Liver (tissue), 9 donors: ENCODE measurements around the gene PTK7. TPM values are rescaled to one million over a fixed set of nuclear protein-coding genes. Genes with fewer than 3 reads are reported as not detected.

Experiments used
- DNase-seq: peaks from one replicate; pipeline ENCODE4 v3.0.0-alpha.2; 2017; ENCODE audit warnings: low spot score
- H3K27ac ChIP-seq, 2 donors: one replicate each; pipeline ENCODE4 v1.7.0; 2013; ENCODE audit warnings: inconsistent platforms in 2 of 2, low read length in 2 of 2, control low read depth in 1 of 2, low read depth in 1 of 2, mild to moderate bottlenecking in 1 of 2
- H3K27me3 ChIP-seq, 4 donors: one replicate each; pipeline versions ENCODE4 v1.6.1 to v1.7.0; 2013; ENCODE audit warnings: low read length in 3 of 4, inconsistent platforms in 1 of 4, mild to moderate bottlenecking in 1 of 4, moderate library complexity in 1 of 4; ENCODE audit not compliant: control insufficient read depth in 4 of 4, insufficient read depth in 4 of 4
- H3K36me3 ChIP-seq, 4 donors: one replicate each; pipeline versions ENCODE4 v1.6.1 to v1.7.0; 2013; ENCODE audit warnings: low read length in 3 of 4, mild to moderate bottlenecking in 3 of 4, low read depth in 1 of 4, moderate library complexity in 1 of 4; ENCODE audit not compliant: control insufficient read depth in 4 of 4, insufficient read depth in 3 of 4
- H3K4me1 ChIP-seq, 4 donors: one replicate each; pipeline versions ENCODE4 v1.6.1 to v1.7.0; 2013; ENCODE audit warnings: low read length in 3 of 4, mild to moderate bottlenecking in 3 of 4, moderate library complexity in 1 of 4; ENCODE audit not compliant: control insufficient read depth in 4 of 4, insufficient read depth in 4 of 4
- H3K4me3 ChIP-seq, 3 donors: one replicate each; pipeline versions ENCODE4 v1.6.1 to v1.7.0; 2013; ENCODE audit warnings: low read length in 3 of 3, control low read depth in 1 of 3, low read depth in 1 of 3, mild to moderate bottlenecking in 1 of 3
- H3K9ac ChIP-seq, 2 donors: one replicate each; pipeline ENCODE4 v1.7.0; 2013; ENCODE audit warnings: low read length in 2 of 2, mild to moderate bottlenecking in 2 of 2, moderate library complexity in 2 of 2, control low read depth in 1 of 2, low read depth in 1 of 2
- H3K9me3 ChIP-seq, 4 donors: one replicate each; pipeline versions ENCODE4 v1.6.1 to v1.7.0; 2013; ENCODE audit warnings: low read length in 3 of 4; ENCODE audit not compliant: control insufficient read depth in 4 of 4
- ATF3 ChIP-seq: IDR thresholded peaks from 2 replicates; pipeline ENCODE4 v1.6.1; 2016; ENCODE audit warnings: antibody characterized with exemption
- EGR1 ChIP-seq, 2 donors: IDR thresholded peaks; 2 replicates each; pipeline ENCODE4 v1.6.1; 2016 to 2018; ENCODE audit warnings: antibody characterized with exemption in 2 of 2, low read depth in 2 of 2
- FOXA1 ChIP-seq: IDR thresholded peaks from 2 replicates; pipeline ENCODE4 v1.6.1; 2016; ENCODE audit warnings: antibody characterized with exemption
- FOXA2 ChIP-seq: IDR thresholded peaks from 2 replicates; pipeline ENCODE4 v1.6.1; 2016; ENCODE audit warnings: antibody characterized with exemption
- GABPA ChIP-seq, 2 donors: IDR thresholded peaks in 1 of 2; conservative IDR thresholded peaks in 1 of 2; 2 replicates each; pipeline ENCODE4 v1.6.1; 2016; ENCODE audit warnings: antibody characterized with exemption in 2 of 2, mild to moderate bottlenecking in 1 of 2, moderate library complexity in 1 of 2
- HNF4A ChIP-seq, 2 donors: conservative IDR thresholded peaks; 2 replicates each; pipeline ENCODE4 v1.6.1; 2016; ENCODE audit warnings: antibody characterized with exemption in 2 of 2, mild to moderate bottlenecking in 2 of 2
- HNF4G ChIP-seq: IDR thresholded peaks from 2 replicates; pipeline ENCODE4 v1.6.1; 2016; ENCODE audit warnings: antibody characterized with exemption
- JUND ChIP-seq, 2 donors: IDR thresholded peaks; 2 replicates each; pipeline ENCODE4 v1.6.1; 2016; ENCODE audit warnings: antibody characterized with exemption in 2 of 2
- NR2F2 ChIP-seq: IDR thresholded peaks from 2 replicates; pipeline ENCODE4 v1.6.1; 2016; ENCODE audit warnings: antibody characterized with exemption
- RAD21 ChIP-seq, 2 donors: IDR thresholded peaks; 2 replicates each; pipeline ENCODE4 v1.6.1; 2016; ENCODE audit warnings: antibody characterized with exemption in 2 of 2, mild to moderate bottlenecking in 2 of 2
- RXRA ChIP-seq, 2 donors: IDR thresholded peaks; 2 replicates each; pipeline ENCODE4 v1.6.1; 2017 to 2018; ENCODE audit warnings: antibody characterized with exemption in 2 of 2, mild to moderate bottlenecking in 1 of 2
- SP1 ChIP-seq: IDR thresholded peaks from 2 replicates; pipeline ENCODE4 v1.6.1; 2018; ENCODE audit warnings: antibody characterized with exemption, mild to moderate bottlenecking
- YY1 ChIP-seq: IDR thresholded peaks from 2 replicates; pipeline ENCODE4 v1.6.1; 2016; ENCODE audit warnings: antibody characterized with exemption, mild to moderate bottlenecking
- ZBTB33 ChIP-seq: IDR thresholded peaks from 2 replicates; pipeline ENCODE4 v1.6.1; 2016; ENCODE audit warnings: antibody characterized with exemption
- WGBS: extraction: QIAGEN DNeasy Blood & Tissue Kit; methylation state at CpG from one replicate; pipeline ENCODE4 v1.1.7; 2013; 5-methylcytosine and 5-hydroxymethylcytosine counted together
- polyA plus RNA-seq, 2 donors: library from polyadenylated mRNA; stranded (reverse) in 1 of 2; unstranded in 1 of 2; fragments of 200-250 nt in 1 of 2; fragments of >200 nt in 1 of 2; fragmentation: Nextera tagmentation in 1 of 2; extraction: Ambion mirVana in 1 of 2; gene quantifications; one replicate each; pipeline versions ENCODE4 v1.2.1 to v1.2.3, GENCODE V29; 2013 to 2015
- total RNA-seq, 2 donors: library from RNA; depleted of rRNA; stranded (reverse); fragments of >200 nt; gene quantifications; one replicate each; pipeline ENCODE4 v1.2.3, GENCODE V29; 2014
- TF ChIP-seq, protein P1 (sequence below): IDR thresholded peaks from 2 replicates; pipeline ENCODE4 v1.6.1; 2016; ENCODE audit warnings: antibody characterized with exemption, mild to moderate bottlenecking
- TF ChIP-seq, protein P2 (sequence below): IDR thresholded peaks from 2 replicates; pipeline ENCODE4 v1.6.1; 2016; ENCODE audit warnings: antibody characterized with exemption
- TF ChIP-seq, protein P3 (sequence below): fragments of 150-350 bp; IDR thresholded peaks from 2 replicates; pipeline ENCODE4 v1.5.1; 2017; ENCODE audit warnings: improper control_type of control experiment, low read depth, low read length; ENCODE audit not compliant: missing input control
- donor health status: healthy.
- donor health status: healthy.
- donor health status: healthy.
- donor health status: healthy.
- donor health status: healthy.

PTK7 gene
- total and polyA plus RNA-seq, 4 donors, result 0.67 to 10.5 (median 1.3) TPM

DNA sequence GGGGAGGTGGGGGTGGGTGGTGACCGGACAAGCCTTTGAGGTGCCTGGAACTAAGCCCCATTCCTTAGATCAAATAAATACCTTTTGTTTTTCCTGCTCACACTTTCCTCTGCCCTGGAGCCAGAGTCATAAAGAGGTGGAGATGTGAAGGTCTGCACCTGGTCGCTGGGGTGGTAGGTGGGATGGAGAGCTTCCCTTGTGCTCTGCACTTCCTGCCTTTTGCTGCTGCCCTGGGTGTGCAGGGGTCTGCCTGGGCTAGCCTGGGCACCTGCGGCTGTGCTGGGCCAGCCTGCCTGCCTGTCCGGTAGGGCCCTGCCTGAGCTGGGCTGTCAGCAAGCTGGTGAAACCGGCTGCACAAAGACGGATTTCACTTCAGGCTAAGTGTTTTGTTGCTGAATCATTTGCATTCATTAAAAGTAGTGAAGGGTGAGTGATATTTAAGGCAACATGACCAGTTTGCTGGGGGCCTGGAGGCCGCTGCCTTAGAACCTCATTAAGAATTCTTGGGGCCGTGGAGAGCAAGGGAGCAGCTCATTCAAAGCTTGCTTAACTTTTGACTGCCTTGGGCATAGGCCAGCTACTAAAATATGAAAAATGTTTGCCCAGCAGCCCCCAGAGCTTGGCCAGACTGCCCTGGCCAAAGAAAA is 20.5 kb downstream of the PTK7 start:
- WGBS, result 77% methylated on average over 8 of the region's 8 CpGs
- Histone ChIP-seq H3K4me1 (peaks cover 0 to 7% (median 3%) of the 10 kb centered on the region in 4 donors), H3K27ac (no peak overlapping the region), H3K9me3 (no peaks in the 10 kb centered on the region), H3K27me3 (no peaks in the 10 kb centered on the region), H3K9ac (no peak overlapping the region), H3K4me3 (no peak overlapping the region), H3K36me3 (no peaks in the 10 kb centered on the region)
- no peak for DNase-seq
- no peak for TF ChIP-seq FOXA1
- no peak for TF ChIP-seq SP1
- no peak for TF ChIP-seq ZBTB33
- TF ChIP-seq YY1, result no peak
- TF ChIP-seq HNF4G, result no peak
- TF ChIP-seq, protein P1, sequence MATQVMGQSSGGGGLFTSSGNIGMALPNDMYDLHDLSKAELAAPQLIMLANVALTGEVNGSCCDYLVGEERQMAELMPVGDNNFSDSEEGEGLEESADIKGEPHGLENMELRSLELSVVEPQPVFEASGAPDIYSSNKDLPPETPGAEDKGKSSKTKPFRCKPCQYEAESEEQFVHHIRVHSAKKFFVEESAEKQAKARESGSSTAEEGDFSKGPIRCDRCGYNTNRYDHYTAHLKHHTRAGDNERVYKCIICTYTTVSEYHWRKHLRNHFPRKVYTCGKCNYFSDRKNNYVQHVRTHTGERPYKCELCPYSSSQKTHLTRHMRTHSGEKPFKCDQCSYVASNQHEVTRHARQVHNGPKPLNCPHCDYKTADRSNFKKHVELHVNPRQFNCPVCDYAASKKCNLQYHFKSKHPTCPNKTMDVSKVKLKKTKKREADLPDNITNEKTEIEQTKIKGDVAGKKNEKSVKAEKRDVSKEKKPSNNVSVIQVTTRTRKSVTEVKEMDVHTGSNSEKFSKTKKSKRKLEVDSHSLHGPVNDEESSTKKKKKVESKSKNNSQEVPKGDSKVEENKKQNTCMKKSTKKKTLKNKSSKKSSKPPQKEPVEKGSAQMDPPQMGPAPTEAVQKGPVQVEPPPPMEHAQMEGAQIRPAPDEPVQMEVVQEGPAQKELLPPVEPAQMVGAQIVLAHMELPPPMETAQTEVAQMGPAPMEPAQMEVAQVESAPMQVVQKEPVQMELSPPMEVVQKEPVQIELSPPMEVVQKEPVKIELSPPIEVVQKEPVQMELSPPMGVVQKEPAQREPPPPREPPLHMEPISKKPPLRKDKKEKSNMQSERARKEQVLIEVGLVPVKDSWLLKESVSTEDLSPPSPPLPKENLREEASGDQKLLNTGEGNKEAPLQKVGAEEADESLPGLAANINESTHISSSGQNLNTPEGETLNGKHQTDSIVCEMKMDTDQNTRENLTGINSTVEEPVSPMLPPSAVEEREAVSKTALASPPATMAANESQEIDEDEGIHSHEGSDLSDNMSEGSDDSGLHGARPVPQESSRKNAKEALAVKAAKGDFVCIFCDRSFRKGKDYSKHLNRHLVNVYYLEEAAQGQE, result no peak
- TF ChIP-seq ATF3, result no peak
- TF ChIP-seq RAD21 (IDR thresholded peaks at IDR 0.05), result no peak
- no peak for TF ChIP-seq RXRA (IDR thresholded peaks at IDR 0.05)
- no peak for TF ChIP-seq EGR1 (IDR thresholded peaks at IDR 0.05; ENCODE audit: low read depth in 2 of 2)
- TF ChIP-seq JUND (IDR thresholded peaks at IDR 0.05), result no peak
- TF ChIP-seq, protein P2, sequence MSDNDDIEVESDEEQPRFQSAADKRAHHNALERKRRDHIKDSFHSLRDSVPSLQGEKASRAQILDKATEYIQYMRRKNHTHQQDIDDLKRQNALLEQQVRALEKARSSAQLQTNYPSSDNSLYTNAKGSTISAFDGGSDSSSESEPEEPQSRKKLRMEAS, result no peak

DNA sequence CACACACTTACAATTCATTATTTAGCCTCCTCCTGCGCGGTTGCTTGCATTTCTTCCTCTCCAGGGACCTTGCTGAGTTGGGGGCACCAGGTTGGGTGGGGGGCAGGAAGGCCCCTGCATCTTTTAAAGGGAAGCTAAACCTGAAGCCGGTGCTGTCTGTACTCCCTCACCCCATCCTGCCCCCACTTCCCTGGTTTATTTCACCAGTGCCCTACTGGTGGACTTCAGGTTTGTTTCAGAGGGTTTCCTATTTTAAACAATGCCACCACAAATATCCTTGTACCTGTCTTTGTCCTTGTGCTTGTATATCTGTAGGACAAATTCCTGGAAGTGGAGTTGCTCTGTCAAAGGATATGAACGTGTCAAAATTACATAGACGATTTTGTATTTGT is 21.0 kb downstream of the PTK7 start:
- 73% methylated on average over 5 of the region's 5 CpGs for WGBS
- no peaks in the 10 kb centered on the region for H3K36me3 ChIP-seq
- H3K9me3 ChIP-seq, result no peaks in the 10 kb centered on the region
- DNase-seq, result no peak
- H3K4me3 ChIP-seq, result no peak overlapping the region
- H3K4me1 ChIP-seq, result peaks cover 0 to 7% (median 3%) of the 10 kb centered on the region in 4 donors
- no peaks in the 10 kb centered on the region for H3K27me3 ChIP-seq
- no peak overlapping the region for H3K27ac ChIP-seq
- TF ChIP-seq ATF3, result no peak
- TF ChIP-seq, protein P3, sequence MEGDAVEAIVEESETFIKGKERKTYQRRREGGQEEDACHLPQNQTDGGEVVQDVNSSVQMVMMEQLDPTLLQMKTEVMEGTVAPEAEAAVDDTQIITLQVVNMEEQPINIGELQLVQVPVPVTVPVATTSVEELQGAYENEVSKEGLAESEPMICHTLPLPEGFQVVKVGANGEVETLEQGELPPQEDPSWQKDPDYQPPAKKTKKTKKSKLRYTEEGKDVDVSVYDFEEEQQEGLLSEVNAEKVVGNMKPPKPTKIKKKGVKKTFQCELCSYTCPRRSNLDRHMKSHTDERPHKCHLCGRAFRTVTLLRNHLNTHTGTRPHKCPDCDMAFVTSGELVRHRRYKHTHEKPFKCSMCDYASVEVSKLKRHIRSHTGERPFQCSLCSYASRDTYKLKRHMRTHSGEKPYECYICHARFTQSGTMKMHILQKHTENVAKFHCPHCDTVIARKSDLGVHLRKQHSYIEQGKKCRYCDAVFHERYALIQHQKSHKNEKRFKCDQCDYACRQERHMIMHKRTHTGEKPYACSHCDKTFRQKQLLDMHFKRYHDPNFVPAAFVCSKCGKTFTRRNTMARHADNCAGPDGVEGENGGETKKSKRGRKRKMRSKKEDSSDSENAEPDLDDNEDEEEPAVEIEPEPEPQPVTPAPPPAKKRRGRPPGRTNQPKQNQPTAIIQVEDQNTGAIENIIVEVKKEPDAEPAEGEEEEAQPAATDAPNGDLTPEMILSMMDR, result no peak
- TF ChIP-seq ZBTB33, result no peak
- TF ChIP-seq GABPA (IDR thresholded peaks at IDR 0.05 in 1 of 2, conservative IDR thresholded peaks at IDR 0.05 in 1 of 2), result no peak
- no peak for TF ChIP-seq RAD21 (IDR thresholded peaks at IDR 0.05)
- no peak for TF ChIP-seq HNF4A (conservative IDR thresholded peaks at IDR 0.05)
- TF ChIP-seq, protein P2, result no peak
- TF ChIP-seq FOXA1, result no peak
- no peak for TF ChIP-seq NR2F2
- TF ChIP-seq FOXA2, result no peak
- H3K9ac ChIP-seq, result no peak overlapping the region
